ENCODE measurements around the gene PACRG.

The PACRG gene

GRCh38 chr6:163175301-163175700 lies 447.5 kb downstream of the PACRG start:
- no peak overlapping the region for H3K4me3 ChIP-seq (ENCODE audit: control insufficient read depth, low read depth, low read length)
- DNase-seq (ENCODE audit: low read depth) = no peak
- no peak for TF ChIP-seq CTCF (IDR thresholded peaks at IDR 0.05; ENCODE audit: control insufficient read depth, insufficient read depth, low read depth, low read length, missing control alignments)

- DNase-seq (ENCODE audit: low read depth) = no peak
- no peak for TF ChIP-seq CTCF (IDR thresholded peaks at IDR 0.05; ENCODE audit: control insufficient read depth, insufficient read depth, low read depth, low read length, missing control alignments)
- H3K4me3 ChIP-seq (ENCODE audit: control insufficient read depth, low read depth, low read length) = no peak overlapping the region
Measured at GRCh38 chr6:163176097-163176496, 448.3 kb downstream of the PACRG start.

GRCh38 chr6:163177007-163177406 lies 449.2 kb downstream of the PACRG start:
- no peak for DNase-seq (ENCODE audit: low read depth)
- no peak overlapping the region for H3K4me3 ChIP-seq (ENCODE audit: control insufficient read depth, low read depth, low read length)
- TF ChIP-seq CTCF (IDR thresholded peaks at IDR 0.05; ENCODE audit: control insufficient read depth, insufficient read depth, low read depth, low read length, missing control alignments) = no peak

GRCh38 chr6:163177892-163178420 lies 450.2 kb downstream of the PACRG start:
- TF ChIP-seq CTCF (IDR thresholded peaks at IDR 0.05; ENCODE audit: control insufficient read depth, insufficient read depth, low read depth, low read length, missing control alignments) = no peak
- H3K4me3 ChIP-seq (ENCODE audit: control insufficient read depth, low read depth, low read length) = no peak overlapping the region
- DNase-seq (ENCODE audit: low read depth) = no peak

- no peak for DNase-seq (ENCODE audit: low read depth)
- no peak overlapping the region for H3K4me3 ChIP-seq (ENCODE audit: control insufficient read depth, low read depth, low read length)
- no peak for TF ChIP-seq CTCF (IDR thresholded peaks at IDR 0.05; ENCODE audit: control insufficient read depth, insufficient read depth, low read depth, low read length, missing control alignments)
Measured at GRCh38 chr6:163179061-163179460, 451.3 kb downstream of the PACRG start.

- DNase-seq (ENCODE audit: low read depth) = no peak
- no peak for TF ChIP-seq CTCF (IDR thresholded peaks at IDR 0.05; ENCODE audit: control insufficient read depth, insufficient read depth, low read depth, low read length, missing control alignments)
- H3K4me3 ChIP-seq (ENCODE audit: control insufficient read depth, low read depth, low read length) = no peak overlapping the region
Measured at GRCh38 chr6:163179721-163180120, 451.9 kb downstream of the PACRG start.
